Thoracic aorta (tissue), 2 donors: ENCODE measurements around the gene IMPDH2. TPM values are rescaled to one million over a fixed set of nuclear protein-coding genes. Genes with fewer than 3 reads are reported as not detected.

Experiments
- ATAC-seq: fragments of 150-250 bp; one replicate; pipeline ENCODE4 v1.8.0; 2017; ENCODE audit warnings: low read depth; ENCODE audit not compliant: insufficient number of reproducible peaks, low FRiP score
- DNase-seq: peaks from one replicate; pipeline ENCODE4 v3.0.0-alpha.2; 2020; ENCODE audit warnings: low spot score
- H3K27ac ChIP-seq, 2 donors: fragments of 200-600 bp; sonication (generic); 1 replicate in 1 of 2; 2 replicates in 1 of 2; pipeline ENCODE4 v1.5.1; 2016; ENCODE audit warnings: mild to moderate bottlenecking in 2 of 2, moderate library complexity in 2 of 2
- H3K27me3 ChIP-seq: fragments of 200-600 bp; sonication (generic); replicated peaks from 2 replicates; pipeline ENCODE4 v1.6.0; 2016; ENCODE audit warnings: mild to moderate bottlenecking; ENCODE audit not compliant: insufficient read depth
- H3K36me3 ChIP-seq: fragments of 200-600 bp; sonication (generic); one replicate; pipeline ENCODE4 v1.5.1; 2016
- H3K4me1 ChIP-seq, 2 donors: fragments of 200-600 bp; sonication (generic); 1 replicate in 1 of 2; 2 replicates in 1 of 2; pipeline versions ENCODE4 v1.5.1 to v1.6.0; 2016; ENCODE audit warnings: low read depth in 2 of 2, mild to moderate bottlenecking in 1 of 2; ENCODE audit not compliant: control insufficient read depth in 1 of 2
- H3K4me3 ChIP-seq: fragments of 200-600 bp; sonication (generic); 2 replicates; pipeline ENCODE4 v1.5.1; 2016; ENCODE audit warnings: mild to moderate bottlenecking
- H3K9me3 ChIP-seq: fragments of 200-600 bp; sonication (generic); 2 replicates; pipeline ENCODE4 v1.5.1; 2016
- CTCF ChIP-seq: fragments of 200-600 bp; sonication (generic); IDR thresholded peaks from one replicate; pipeline ENCODE4 v1.5.1; 2019; ENCODE audit warnings: antibody characterized with exemption
- total RNA-seq, 2 donors: library from RNA; depleted of rRNA; stranded (reverse); fragments of >200 nt; gene quantifications; one replicate each; pipeline versions ENCODE4 v1.1.0 to v1.2.3, GENCODE V29; 2016

IMPDH2 gene
- total RNA-seq, 2 donors from 2014 or later, result 56.0 to 96.2 TPM

DNA sequence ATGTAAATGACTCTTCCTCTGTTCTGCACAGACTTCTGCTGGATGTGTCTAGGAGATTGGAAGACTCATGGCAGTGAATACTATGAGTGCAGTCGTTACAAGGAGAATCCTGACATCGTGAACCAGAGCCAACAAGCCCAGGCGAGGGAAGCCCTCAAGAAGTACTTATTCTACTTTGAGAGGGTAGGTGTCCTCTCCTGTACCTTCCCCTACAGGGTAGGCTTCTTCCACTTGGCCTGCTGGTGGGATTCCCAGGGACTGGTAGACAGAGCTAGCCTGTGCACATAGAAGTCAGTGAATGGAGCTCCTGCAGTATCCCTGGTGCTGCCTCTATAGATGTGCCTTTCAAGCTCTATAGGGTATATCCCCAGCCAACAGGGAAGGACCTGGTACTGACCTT is 49.7 kb downstream of the IMPDH2 start:
- DNase-seq, result no peak
- no peaks in the 10 kb centered on the region for H3K9me3 ChIP-seq
- no peak for ATAC-seq
- no peak overlapping the region for H3K27ac ChIP-seq
- H3K4me3 ChIP-seq, result no peak overlapping the region
- H3K27me3 ChIP-seq, result no peaks in the 10 kb centered on the region
- H3K36me3 ChIP-seq, result peaks cover 84% of the 10 kb centered on the region
- no peak for TF ChIP-seq CTCF
- H3K4me1 ChIP-seq, result no peaks in the 10 kb centered on the region

Other genes with a start within 250 kb of the IMPDH2 start
- gene PRKAR2A, start 181.5 kb downstream of the IMPDH2 start, total RNA-seq, result 10 to 100 TPM; 66.4 to 69.5 TPM
- 10 to 100 TPM; 12.3 to 27.1 TPM for gene SLC25A20, start 130.5 kb downstream of the IMPDH2 start, total RNA-seq
- gene ARIH2, start 110.6 kb downstream of the IMPDH2 start, total RNA-seq, result 100 to 1,000 TPM in 1 of 2 donors, 10 to 100 TPM in 1; 90.4 to 162 TPM
- gene P4HTM, start 39.2 kb downstream of the IMPDH2 start, total RNA-seq, result 10 to 100 TPM; 57.6 to 75.1 TPM
- gene WDR6, start 22.0 kb downstream of the IMPDH2 start, total RNA-seq, result 100 to 1,000 TPM in 1 of 2 donors, 10 to 100 TPM in 1; 89.9 to 121 TPM
- gene DALRD3, start 10.8 kb downstream of the IMPDH2 start, total RNA-seq, result 10 to 100 TPM; 16.8 to 36.8 TPM
- 100 to 1,000 TPM in 1 of 2 donors, 10 to 100 TPM in 1; 65.7 to 164 TPM for gene NDUFAF3, start 7.3 kb downstream of the IMPDH2 start, total RNA-seq
- gene QRICH1, start 64.7 kb upstream of the IMPDH2 start, total RNA-seq, result 100 to 1,000 TPM in 1 of 2 donors, 10 to 100 TPM in 1; 83.7 to 110 TPM
- 100 to 1,000 TPM; 143 to 179 TPM for gene QARS1, start 75.4 kb upstream of the IMPDH2 start, total RNA-seq
- 10 to 100 TPM; 56.3 to 62.5 TPM for gene USP19, start 91.4 kb upstream of the IMPDH2 start, total RNA-seq
- 100 to 1,000 TPM; 764 to 806 TPM for gene LAMB2, start 103.7 kb upstream of the IMPDH2 start, total RNA-seq
- 10 to 100 TPM; 28.8 to 28.9 TPM for gene CCDC71, start 136.9 kb upstream of the IMPDH2 start, total RNA-seq
- 10 to 100 TPM; 22.4 to 29.8 TPM for gene KLHDC8B, start 142.2 kb upstream of the IMPDH2 start, total RNA-seq
- gene C3orf62, start 247.8 kb upstream of the IMPDH2 start, total RNA-seq, result 10 to 100 TPM in 1 of 2 donors, 1 to 10 TPM in 1; 5.4 to 15.0 TPM